ENCODE results near the gene KASH5. TPM values are rescaled to one million over a fixed set of nuclear protein-coding genes. Genes with fewer than 3 reads are reported as not detected.

KASH5 gene, protein sequence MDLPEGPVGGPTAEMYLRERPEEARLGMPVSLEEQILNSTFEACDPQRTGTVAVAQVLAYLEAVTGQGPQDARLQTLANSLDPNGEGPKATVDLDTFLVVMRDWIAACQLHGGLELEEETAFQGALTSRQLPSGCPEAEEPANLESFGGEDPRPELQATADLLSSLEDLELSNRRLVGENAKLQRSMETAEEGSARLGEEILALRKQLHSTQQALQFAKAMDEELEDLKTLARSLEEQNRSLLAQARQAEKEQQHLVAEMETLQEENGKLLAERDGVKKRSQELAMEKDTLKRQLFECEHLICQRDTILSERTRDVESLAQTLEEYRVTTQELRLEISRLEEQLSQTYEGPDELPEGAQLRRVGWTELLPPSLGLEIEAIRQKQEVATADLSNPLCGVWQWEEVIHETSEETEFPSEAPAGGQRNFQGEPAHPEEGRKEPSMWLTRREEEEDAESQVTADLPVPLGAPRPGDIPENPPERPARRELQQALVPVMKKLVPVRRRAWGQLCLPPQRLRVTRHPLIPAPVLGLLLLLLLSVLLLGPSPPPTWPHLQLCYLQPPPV
- not detected in 2 replicates for total RNA-seq

DNA sequence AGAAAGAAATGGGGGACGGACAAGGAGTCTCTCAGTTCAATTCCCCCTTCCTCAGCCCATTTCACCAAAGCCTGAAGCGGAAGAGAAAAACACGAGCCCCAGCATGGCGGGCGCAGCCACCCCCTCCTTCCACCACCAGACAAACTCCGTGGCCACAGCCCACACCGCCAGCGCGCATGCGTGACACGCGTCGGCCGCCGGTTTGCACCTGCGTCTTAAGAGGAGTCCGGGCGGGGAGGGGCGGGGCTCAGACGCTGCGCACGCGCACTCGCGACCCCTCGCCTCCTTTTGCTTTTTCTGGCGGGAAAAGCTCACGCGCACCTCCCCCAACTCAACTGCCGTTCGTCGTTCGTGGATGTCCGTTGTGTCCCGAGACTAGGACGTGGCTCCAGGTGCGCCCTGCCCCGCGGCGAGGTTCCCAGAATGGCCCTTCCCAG is at the start of gene KASH5:
Gene KASH5 (plus strand): TSS at position 314 of the 437 bp plus-strand sequence. CDS start 2,635 bp downstream, outside the sequence.

DNA sequence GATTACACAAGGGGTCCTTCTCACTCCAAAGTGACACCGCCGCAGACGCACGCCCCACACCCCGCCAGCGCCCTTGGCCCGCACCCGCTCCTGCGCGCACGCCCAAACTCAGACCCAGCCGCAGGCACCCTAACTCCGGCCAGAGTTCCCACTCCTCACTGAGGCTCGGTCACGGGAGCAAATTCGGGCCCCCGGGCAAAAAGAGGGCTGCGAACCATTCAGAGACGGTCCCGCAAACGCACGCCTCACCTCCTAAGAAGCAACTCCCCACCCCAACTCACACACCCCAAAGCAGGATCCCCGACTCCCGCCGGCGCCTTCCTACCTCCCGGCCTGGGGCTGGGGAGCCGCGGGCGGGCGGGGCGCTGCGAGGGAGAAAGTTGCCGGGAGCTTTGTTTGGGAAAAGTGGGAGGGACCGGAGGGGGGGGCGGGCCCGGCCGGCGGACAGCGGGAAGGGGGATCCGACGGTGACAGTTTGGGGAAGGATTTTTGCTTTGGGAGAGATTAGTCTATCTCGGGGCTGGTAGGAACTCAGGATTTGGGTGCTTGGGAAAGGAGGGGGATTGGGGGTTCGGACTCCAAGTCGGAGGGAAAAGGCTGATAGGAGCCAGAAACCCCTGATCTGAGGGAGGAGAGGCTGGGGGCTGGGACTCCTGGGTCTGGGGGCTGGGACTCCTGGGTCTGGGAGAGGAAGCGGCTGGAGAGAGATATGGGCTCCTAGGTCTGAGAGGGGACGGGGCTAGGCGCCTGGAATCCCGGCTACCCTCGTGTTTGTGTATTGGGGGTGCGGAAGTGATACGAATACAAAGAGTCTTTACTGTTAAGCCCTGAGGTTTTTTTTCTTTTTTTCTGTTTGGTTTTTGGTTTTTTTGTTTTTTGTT is 25.8 kb upstream of the KASH5 start, which contains the start of gene TEAD2:
Gene TEAD2 (minus strand): TSS at position 369 of the 881 bp plus-strand sequence. CDS start 2,341 bp downstream, outside the sequence.

DNA sequence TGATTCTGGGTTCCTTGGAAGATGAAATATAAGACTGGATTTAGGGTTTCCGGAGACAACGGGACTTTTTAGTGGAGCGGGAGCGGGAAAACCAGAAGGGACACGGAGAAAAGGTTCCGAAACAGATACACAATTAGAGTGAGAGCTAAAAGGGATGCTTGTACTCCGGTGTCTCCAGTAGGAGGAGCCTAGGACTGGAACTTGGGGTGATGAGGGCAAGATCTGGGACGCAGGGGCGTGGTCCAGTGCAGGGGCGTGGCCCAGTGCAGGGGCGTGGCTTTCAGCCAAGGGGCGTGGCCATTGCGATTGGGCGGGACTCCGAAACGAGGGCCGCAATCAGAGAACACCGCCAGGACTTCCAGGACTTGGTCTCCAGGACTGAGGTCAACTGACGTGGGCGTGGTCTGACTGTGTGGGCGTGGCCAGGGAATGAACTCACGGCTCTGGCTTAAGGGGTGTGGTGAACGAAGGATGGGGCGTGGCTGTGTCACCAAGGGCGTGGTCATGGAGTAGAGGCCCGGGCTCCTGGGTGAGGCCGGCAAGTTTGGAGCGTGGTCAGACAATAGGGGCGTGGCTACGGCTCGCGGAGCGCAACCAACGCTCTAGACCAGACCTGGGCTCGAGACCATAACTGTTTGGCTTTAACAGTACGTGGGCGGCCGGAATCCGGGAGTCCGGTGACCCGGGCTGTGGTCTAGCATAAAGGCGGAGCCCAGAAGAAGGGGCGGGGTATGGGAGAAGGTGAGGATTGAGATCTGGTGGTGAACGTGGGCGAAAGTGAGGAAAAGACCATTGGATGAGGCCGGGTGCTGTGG is 24.6 kb upstream of the KASH5 start, which contains the start of gene DKKL1:
Gene DKKL1 (plus strand): TSS at position 610 of the 815 bp plus-strand sequence. CDS start 122 bp downstream, at position 732.

DNA sequence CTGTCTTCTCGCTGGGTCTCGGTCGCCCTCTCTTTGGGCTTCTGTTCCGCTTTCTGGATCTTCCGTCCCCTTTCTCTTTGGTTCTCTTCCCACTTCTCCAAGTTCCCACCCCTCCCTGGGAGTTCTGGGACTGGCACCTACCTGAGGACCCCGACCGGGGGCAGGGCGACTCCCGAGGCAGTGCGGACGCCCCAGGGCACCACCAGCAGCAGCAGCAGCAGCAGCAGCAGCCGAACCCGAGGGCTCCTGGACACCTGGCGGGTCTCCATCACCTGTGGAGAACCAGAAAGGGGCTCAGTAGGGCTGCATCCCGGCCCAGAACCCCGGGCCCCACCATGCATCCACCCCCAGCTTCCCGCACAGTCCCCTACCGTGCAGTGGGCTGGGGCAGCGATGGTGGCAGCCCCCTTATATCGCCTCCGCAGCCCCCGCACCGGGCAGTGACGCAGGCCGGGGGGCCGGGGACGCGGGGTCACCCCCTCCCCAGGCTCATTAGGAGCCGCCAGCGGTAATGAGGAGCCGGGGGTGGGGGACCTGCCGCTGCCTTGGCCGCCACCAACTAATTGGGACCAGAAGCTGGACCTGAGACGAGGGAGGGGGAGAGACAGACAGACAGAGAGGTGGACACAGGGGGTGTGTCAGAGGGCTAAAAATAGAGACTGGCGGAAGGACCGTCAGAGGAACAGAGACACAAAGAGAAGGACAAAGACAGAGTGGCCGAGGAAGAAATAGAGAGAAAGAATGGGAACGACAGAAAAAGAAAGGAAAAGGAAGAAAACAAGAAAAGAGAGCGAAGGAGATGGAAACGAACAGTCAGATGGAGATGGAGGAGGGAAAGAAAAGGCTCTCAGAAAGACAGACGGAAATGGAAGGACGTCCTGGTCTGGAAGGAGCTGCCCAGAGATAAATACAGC is 35.3 kb downstream of the KASH5 start, which contains the start of gene PTH2:
Gene PTH2 (minus strand): TSS at position 371 of the 914 bp plus-strand sequence. CDS start 102 bp downstream, at position 269.

DNA sequence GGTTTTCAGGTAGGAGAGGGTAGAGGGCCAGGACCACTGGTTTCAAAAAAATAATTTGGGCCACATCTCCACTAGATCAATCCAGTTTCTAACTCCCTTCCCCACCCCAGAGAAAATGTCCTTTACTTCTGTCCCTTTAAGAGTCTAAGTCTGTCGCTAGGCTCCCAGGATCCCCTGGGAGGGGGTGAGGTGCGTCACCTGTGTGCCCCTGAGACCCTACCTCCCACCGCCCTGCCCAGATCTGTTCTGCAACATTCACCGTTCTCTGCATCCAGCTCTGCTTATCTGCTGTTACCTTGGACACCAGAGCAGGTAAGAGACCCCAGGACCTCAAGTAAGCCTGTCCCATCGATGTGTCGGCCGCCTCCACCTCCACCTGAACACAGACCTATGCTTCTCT is 37.1 kb downstream of the KASH5 start, which contains the start of gene GFY:
Gene GFY (plus strand): TSS at position 211 of the 400 bp plus-strand sequence. CDS start 1,043 bp downstream, outside the sequence.

DNA sequence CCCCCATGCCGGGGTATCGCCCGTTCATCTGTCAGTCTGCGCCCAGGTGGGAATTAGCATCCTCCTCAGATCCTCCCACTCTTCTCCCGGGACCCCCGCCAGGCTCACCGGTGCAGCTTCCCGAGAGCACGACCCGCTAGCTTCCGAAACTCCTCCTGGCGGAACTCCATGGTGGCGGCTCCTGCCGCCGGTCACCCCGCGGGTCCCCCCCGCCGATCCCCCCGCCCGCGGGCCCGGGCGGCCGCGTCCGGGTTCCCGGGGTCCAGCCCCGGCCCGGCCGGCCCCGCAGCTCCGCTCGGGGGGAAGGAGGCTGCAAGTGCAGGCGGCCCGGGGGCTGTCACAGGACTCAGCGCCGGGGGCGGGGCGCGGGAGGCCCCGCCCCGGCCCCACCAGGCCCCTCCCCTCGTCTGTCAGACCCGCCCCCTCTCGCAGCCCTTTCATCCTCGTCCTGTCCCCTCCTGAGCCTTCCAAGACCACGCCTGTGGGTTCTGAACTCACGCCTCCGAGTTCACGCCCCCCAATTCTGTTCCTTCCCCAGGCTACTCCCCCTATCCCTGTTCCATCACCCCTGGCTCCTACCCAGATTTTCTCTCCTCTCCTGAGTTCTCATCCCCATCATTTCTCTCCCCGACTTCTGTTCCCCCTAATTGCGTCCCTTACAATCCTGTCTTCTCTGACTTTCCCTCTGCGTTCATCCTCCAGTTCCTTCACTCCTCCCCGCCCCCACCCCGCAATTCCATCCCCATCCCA is 53.3 kb downstream of the KASH5 start, which contains the start of gene SLC17A7:
Gene SLC17A7 (minus strand): TSS at position 318 of the 750 bp plus-strand sequence. CDS start 148 bp downstream, at position 170.

DNA sequence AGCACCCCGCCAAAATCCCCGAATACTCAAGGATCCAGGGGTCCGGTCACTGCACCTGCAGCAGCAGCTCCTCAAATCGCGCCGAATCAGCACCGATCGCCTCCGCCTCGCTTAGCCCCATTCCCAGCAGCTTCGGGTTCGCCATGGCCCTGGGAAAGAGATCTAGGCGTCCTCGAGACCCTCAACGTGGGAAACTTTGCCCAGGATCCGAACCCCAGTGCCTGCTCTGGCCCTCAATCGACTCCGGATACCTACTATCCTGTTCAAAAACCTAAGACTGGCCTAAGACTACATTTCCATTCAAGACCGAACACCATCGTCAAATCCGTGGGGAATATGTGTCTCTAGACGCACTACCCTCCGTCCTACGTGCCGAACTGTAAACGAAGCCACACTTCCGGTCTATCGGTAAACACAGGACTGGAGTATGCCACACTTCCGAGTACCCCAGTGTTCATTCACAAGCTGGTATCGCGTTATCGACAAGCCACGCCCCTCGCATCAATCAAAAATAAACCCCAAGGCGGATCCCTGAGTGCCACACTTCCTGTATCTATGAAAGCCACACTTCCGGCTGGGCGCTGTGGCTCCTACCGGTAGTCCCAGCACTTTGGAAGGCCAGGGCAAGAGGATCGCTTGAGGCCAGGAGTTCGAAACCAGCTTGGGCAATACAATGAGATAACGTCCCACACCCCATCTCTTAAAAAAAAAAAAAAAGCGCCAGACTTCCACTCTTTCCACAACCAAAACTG is 63.6 kb downstream of the KASH5 start, which contains the start of gene PIH1D1:
Gene PIH1D1 (minus strand): TSS at position 385 of the 752 bp plus-strand sequence. CDS start 240 bp downstream, at position 145.

DNA sequence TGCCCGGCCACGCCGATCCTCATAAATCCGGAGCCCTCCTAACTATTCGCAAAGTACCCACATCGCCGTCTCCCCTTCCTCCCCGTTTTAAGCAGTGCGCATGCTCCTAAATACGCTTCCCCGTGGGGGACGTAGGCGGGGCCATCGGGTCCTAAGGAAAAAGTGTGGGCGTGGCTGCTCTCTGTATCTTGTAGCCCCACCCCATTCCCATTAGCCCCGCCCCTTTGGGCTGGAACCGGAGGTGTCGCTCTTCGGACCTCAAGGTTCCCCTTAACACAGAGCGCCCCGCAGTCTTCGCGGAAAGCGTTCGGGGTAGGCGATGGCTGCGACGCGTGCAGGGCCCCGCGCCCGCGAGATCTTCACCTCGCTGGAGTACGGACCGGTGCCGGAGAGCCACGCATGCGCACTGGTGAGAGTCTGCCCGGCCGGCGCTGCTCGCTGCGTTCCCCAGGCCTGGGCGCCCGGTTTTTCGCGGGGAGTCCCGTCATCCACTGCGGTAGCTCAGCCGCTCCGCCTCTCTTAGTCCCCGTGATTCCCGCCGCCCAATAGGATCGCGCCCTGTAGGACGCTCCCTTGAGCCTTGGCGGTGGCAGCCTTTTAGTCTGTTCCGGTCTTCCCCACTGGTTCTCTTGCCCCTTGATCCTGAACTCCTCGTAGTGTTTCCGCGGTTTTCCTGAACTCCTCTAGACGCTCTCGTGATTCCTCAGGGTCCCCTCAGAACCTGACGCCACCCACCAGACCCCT is 65.1 kb downstream of the KASH5 start, which contains the start of gene ALDH16A1:
Gene ALDH16A1 (plus strand): TSS at position 213 of the 744 bp plus-strand sequence. CDS start 107 bp downstream, at position 320.

Other genes with a start within 250 kb of the KASH5 start
- not detected in 2 replicates for gene HRC, start 232.9 kb upstream of the KASH5 start, total RNA-seq
- gene TRPM4, start 230.5 kb upstream of the KASH5 start, total RNA-seq, result 11.8 and 14.5 TPM in 2 replicates
- gene SLC6A16, start 63.1 kb upstream of the KASH5 start, total RNA-seq, result 0.19 TPM in 1 of 2 replicates, not detected in the other
- gene CD37, start 52.8 kb upstream of the KASH5 start, total RNA-seq, result not detected in 2 replicates
- 15.7 and 18.6 TPM in 2 replicates for gene TEAD2, start 25.8 kb upstream of the KASH5 start, total RNA-seq
- 0.50 TPM in 1 of 2 replicates, not detected in the other for gene DKKL1, start 24.4 kb upstream of the KASH5 start, total RNA-seq
- not detected in 2 replicates for gene PTH2, start 35.2 kb downstream of the KASH5 start, total RNA-seq
- gene GFY, start 37.1 kb downstream of the KASH5 start, total RNA-seq, result not detected in 2 replicates
- not detected in 2 replicates for gene SLC17A7, start 53.3 kb downstream of the KASH5 start, total RNA-seq
- gene PIH1D1, start 63.6 kb downstream of the KASH5 start, total RNA-seq, result 53.4 and 57.2 TPM in 2 replicates
- gene ALDH16A1, start 65.0 kb downstream of the KASH5 start, total RNA-seq, result 36.9 and 95.8 TPM in 2 replicates
- 3.9 and 8.8 TPM in 2 replicates for gene FLT3LG, start 86.0 kb downstream of the KASH5 start, total RNA-seq
- 2,736 and 3,240 TPM in 2 replicates for gene RPL13A, start 99.4 kb downstream of the KASH5 start, total RNA-seq
- 5,849 and 6,378 TPM in 2 replicates for gene RPS11, start 108.2 kb downstream of the KASH5 start, total RNA-seq
- 141 and 188 TPM in 2 replicates for gene FCGRT, start 124.4 kb downstream of the KASH5 start, total RNA-seq
- gene RCN3, start 139.8 kb downstream of the KASH5 start, total RNA-seq, result 300 and 343 TPM in 2 replicates
- 48.8 and 54.8 TPM in 2 replicates for gene NOSIP, start 192.3 kb downstream of the KASH5 start, total RNA-seq
- 0.29 and 3.6 TPM in 2 replicates for gene PRRG2, start 193.1 kb downstream of the KASH5 start, total RNA-seq
- gene PRR12, start 202.9 kb downstream of the KASH5 start, total RNA-seq, result 11.5 and 12.4 TPM in 2 replicates